ENCODE measurements around the gene NIPAL1.

Gene NIPAL1

GRCh38 chr4:48038666-48039065, 22.1 kb downstream of the NIPAL1 start:
- no peak for DNase-seq (ENCODE audit: low read depth)
- no peak overlapping the region for H3K4me3 ChIP-seq (ENCODE audit: control insufficient read depth, low read depth, low read length)
- no peak for TF ChIP-seq CTCF (IDR thresholded peaks at IDR 0.05; ENCODE audit: control insufficient read depth, insufficient read depth, low read depth, low read length, missing control alignments)

GRCh38 chr4:48039561-48039960, 23.0 kb downstream of the NIPAL1 start:
- TF ChIP-seq CTCF (IDR thresholded peaks at IDR 0.05; ENCODE audit: control insufficient read depth, insufficient read depth, low read depth, low read length, missing control alignments) = no peak
- DNase-seq (ENCODE audit: low read depth) = no peak
- no peak overlapping the region for H3K4me3 ChIP-seq (ENCODE audit: control insufficient read depth, low read depth, low read length)

- DNase-seq (ENCODE audit: low read depth) = no peak
- TF ChIP-seq CTCF (IDR thresholded peaks at IDR 0.05; ENCODE audit: control insufficient read depth, insufficient read depth, low read depth, low read length, missing control alignments) = no peak
- no peak overlapping the region for H3K4me3 ChIP-seq (ENCODE audit: control insufficient read depth, low read depth, low read length)
Observed at GRCh38 chr4:48041535-48042137, 25.1 kb downstream of the NIPAL1 start.

GRCh38 chr4:48042979-48043461, 26.4 kb downstream of the NIPAL1 start:
- no peak for TF ChIP-seq CTCF (IDR thresholded peaks at IDR 0.05; ENCODE audit: control insufficient read depth, insufficient read depth, low read depth, low read length, missing control alignments)
- H3K4me3 ChIP-seq (ENCODE audit: control insufficient read depth, low read depth, low read length) = no peak overlapping the region

GRCh38 chr4:48043504-48043903, 26.9 kb downstream of the NIPAL1 start:
- H3K4me3 ChIP-seq (ENCODE audit: control insufficient read depth, low read depth, low read length) = no peak overlapping the region
- TF ChIP-seq CTCF (IDR thresholded peaks at IDR 0.05; ENCODE audit: control insufficient read depth, insufficient read depth, low read depth, low read length, missing control alignments) = no peak
- DNase-seq (ENCODE audit: low read depth) = no peak

More at GRCh38 chr4:48042979-48043461, 26.4 kb downstream of the NIPAL1 start:
- DNase-seq (ENCODE audit: low read depth) = no peak

GRCh38 chr4:48044298-48044697, 27.7 kb downstream of the NIPAL1 start:
- no peak for DNase-seq (ENCODE audit: low read depth)
- no peak for TF ChIP-seq CTCF (IDR thresholded peaks at IDR 0.05; ENCODE audit: control insufficient read depth, insufficient read depth, low read depth, low read length, missing control alignments)
- no peak overlapping the region for H3K4me3 ChIP-seq (ENCODE audit: control insufficient read depth, low read depth, low read length)
